Erythroblast (primary cell): ENCODE measurements around the gene PIP5K1C.

Experiments used
- GATA1 ChIP-seq: IDR thresholded peaks from 2 replicates; pipeline ENCODE4 v1.6.1; 2011; ENCODE audit warnings: low read depth, mild to moderate bottlenecking, control low read depth, low read length, moderate library complexity
- POLR2A ChIP-seq: IDR thresholded peaks from 2 replicates; pipeline ENCODE4 v1.6.1; 2011; ENCODE audit warnings: mild to moderate bottlenecking, low read length

- TF ChIP-seq POLR2A (no peak), GATA1 (no peak)
These were observed 39.6 kb downstream of the PIP5K1C start for GRCh38 chr19:3660493-3661219.
